NCI-H82 (cell line): ENCODE measurements around the gene GALNT6.

Source experiments
- DNase-seq: peaks from one replicate; lab custom pipeline; 2025; lab: John Stamatoyannopoulos, UW

GALNT6 gene

DNA sequence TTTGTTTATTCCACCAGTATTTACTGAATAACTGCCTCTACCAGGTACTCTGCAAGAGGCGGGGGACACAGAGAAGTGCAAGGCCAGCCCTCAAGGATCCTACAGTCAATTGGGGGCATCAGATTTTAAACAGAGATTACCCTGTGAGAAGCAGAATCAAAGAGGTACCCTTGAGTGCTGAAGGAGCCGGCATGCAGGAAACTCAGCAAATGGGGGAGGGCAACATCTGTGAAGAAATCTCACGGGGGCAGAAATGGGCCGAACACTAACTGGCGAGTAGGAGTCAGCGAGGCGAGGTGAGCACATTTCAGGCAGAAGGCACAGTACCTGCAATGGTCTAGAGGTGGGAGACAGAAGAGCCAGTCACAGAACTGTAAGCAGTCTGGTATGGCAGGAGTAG is 9.0 kb downstream of the GALNT6 start:
- no peak for DNase-seq

DNA sequence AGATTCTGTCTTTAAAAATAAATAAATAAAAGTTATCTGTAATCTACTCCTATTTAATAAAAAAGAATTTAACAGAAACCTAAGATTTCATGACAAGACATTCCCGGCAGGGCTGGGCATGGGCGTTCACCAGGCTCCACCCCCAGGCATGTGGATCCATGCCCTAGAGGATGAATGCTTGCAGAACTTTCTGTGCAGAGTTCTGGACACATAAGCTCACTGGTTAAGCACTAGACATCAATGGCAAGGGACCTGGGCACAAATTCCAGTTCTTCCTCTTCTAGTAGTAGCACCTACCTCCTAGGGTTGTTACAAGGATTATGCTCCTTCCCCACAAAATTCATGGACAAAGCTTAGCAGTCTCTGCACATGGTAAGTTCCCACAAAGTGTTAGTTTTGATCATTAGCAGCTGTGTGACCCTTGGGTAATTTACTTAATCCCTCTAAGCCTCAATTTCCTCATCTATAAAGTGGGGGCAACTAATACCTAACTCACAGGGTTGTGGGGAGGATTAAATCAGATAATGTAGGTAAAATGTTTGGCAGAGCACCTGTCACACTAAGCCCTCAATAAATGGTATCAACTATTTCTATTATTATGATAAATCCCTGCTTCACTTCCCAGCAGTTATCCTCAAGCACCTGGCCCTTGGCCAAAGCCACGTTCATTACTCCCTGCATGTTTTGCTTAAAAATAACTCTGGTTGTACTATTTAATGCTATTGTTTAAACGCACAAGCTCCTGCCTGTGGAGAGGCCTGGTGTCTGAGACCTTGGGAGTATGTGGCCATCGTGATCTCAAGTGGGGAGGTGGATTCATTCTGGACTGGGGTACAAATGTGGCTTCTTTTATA is 9.8 kb downstream of the GALNT6 start:
- DNase-seq = peak; percentile 87

DNA sequence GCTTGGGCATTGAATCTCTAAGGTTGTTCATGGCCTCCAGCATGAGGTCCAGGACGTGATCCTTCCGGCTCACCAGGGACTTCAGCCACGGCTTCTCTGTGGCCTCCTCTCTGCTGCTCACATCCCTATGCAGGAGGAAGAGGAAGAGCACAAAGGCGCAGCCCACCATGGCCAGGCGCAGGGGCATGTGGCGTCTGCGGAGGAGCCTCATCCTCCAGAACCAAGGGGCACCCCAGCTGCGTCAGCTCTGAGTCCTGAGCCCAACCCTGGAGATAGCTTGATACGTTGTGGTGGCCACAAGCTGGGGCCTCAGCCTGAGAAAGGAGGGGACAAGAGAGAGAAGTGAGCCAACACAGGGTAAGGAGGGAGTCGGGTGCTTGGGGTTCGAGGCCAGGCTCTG is 11.6 kb downstream of the GALNT6 start:
- DNase-seq = no peak

DNA sequence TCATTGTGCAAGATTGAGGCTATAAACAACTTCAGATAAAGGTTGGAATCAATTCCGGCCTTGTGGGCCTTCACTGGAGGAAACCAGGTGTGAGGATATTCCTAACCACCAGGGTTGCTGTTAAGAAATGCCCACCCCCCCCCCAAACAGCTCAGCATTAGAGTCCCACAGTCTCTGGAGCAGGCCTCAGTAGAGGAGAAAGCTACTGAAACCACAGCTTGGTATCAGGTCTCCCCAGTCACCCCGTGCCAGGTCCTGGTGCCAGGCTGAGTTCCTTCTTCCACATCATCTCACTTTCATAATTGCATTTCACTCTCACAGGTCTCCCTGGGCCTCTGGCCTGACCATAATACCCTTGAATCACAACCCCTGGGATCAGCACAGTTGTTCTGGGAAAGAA is 12.5 kb downstream of the GALNT6 start:
- no peak for DNase-seq

DNA sequence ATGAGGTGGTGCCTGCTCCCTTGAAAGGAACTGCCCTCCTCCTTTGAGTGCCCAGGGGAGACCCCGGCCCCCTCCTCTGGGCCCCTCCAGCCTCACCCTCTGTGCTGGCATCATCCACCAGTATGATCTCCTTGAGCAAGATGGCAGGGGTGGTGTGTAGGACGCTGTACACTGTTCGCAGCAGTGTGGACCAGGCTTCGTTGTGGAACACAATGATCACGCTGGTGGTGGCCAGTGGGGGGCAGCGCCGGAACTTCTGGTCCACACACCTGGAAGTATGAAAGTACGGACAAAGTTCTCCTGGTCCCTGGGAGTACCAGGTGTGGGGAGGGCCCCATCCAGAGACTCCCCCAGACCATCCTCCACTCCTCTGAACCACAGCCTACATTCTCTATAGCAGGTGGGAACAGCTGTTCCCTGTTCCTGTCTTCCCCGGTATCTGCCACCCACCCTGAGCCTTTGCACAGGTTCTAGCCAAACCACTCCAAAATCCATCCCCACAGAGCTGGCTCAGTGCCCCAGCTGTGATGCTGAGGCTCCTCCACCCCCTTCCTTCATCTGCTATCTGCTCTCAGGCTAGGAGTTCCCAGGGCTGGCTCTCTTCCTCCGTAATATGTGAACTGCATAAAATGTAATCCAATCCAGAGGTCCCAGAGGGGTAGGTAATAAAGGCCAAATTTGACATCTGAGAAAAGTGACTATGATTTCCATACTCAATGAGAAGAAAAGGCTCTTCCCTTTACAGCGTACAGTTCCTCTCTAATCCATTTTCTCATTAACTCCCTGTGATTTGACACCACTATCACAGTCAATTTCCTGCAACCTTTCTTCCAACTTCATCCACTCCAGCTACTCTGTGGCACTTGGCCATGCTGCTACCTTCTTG is 13.9 kb downstream of the GALNT6 start:
- DNase-seq = no peak

DNA sequence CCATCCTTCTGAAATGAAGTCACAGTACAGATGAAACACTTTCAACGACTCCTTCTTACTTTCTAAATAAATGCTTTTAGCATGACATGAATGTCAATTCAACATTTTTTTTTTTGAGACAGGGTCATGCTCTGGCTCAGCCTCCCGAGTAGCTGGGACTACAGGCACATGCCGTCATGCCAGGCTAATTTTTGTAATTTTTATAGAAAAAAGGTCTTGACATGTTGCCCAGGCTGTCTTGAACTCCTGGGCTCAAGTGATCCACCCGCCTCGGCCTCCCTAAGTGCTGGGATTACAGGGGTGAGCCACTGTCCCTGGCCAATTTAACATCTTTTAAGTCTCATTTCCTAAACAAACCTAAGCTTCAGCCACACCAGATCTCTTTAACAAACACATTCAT is 16.4 kb downstream of the GALNT6 start:
- DNase-seq = no peak

DNA sequence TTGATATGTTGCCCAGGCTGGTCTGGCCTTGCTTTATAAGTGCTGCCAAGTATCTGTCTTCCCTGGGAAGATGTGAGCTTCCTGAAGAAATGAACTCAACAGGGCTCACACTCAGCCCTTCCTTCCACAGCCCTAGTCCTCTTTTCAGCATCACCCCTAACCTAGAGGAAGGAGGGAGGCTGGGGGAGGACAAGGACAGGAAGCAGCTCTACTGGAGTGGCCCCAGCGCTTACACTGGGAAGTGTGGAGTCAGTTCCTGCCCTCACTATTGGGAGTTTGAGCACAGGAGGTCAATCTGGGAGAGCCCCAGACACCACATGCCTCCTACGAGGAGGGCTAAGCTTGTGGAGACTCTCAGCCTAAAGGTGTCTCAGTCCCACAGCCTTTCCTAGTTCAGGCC is 16.8 kb downstream of the GALNT6 start:
- DNase-seq = no peak

DNA sequence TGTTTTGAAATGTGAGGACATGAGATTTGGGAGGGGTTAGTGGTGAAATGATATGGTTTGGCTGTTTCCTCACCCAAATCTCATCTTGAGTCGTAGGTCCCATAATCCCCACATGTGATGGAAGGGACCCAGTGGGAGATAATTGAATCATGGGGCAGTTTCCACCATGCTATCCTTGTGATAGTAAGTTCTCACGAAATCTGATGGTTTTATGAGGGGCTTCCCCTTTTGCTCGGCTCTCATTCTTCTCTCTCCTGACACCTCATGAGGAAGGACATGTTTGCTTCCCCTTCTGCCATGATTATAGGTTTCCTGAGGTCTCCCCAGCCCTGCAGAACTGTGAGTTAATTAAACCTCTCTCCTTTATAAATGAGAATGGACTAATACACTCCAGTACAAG is 18.0 kb downstream of the GALNT6 start:
- no peak for DNase-seq

DNA sequence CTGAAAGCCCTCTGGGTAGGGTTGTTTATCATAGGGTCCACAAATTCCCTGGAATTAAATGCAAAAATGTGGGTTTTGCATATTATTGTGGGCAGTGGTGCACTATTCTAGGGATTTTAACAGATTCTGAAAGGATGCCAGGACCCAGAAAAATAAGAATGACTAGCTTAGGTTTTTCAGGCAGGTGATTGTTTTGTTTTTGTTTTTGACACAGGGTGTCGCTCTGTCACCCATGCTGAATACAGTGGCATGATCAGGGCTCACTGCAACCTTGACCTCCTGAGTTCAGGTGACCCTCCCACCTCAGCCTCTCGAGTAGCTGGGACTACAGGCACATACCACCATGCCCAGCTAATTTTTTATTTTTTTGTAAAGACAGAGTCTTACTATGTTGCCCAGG is 19.2 kb downstream of the GALNT6 start:
- no peak for DNase-seq

DNA sequence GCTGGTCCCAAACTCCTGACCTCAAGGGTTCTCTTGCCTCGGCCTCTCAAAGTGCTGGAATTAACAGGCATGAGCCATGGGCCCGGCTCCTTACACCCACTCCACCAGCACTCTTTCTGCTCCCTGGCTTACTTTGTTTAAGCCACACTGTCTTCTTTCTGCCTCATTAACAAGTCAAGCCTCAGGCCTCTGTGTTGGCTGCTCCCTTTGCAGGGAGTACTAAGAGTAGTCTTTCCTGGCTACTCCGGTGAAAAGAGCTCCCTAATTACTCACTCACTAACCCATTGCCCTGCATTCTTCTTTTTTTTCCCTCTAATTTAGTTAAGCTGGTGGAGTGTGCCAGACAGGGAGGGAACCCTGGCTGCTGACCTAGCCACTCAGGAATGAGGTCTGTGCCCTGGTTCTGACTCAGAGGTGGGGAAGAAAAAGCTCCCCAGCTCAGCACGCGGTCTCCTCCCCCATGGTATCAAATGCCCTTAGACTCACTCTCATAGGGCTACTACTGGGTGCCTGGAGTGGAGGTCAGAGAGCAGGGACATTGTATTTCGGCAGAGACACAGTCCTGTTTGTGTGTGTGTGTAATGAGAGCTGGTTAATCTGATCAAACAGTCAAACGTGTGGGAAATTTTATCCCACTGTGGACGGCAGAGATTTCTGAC is 19.8 kb downstream of the GALNT6 start:
- DNase-seq = no peak

DNA sequence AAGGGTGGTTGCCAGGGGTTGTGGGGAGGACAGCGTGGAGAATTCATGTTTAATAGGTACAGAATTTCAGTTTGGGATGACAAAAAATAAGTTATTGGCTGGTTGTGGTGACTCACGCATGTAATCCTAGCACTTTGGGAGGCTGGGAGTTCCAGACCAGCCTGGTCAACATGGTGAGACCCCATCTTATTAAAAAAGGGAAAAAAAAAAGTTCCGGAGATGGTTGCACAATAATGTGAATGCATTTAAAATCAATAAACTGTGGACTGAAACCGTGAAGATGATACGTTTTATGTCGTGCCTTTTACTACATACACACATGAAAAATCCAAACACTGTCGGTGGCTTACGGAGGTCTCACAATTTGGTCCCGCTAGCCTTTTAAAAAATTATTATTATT is 20.5 kb downstream of the GALNT6 start:
- DNase-seq = no peak

DNA sequence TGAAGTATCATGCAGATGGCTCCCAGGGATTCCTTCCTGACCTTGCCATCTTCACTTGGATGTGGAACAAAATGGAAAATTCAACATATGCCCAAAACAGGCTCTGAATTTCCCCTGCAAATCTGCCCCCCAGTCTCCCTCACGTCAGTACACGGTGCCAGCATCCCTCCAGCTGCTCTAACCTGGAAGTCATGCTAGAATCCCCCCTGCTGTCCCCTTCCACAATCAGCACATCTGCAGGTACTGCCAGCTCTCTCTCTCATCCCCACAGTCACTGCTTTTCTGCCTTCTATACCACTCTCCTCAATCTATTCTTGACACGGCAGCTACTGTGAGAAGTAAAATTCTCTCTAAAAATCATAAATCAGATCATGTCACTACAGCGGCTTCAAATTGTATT is 21.6 kb downstream of the GALNT6 start:
- DNase-seq = no peak

DNA sequence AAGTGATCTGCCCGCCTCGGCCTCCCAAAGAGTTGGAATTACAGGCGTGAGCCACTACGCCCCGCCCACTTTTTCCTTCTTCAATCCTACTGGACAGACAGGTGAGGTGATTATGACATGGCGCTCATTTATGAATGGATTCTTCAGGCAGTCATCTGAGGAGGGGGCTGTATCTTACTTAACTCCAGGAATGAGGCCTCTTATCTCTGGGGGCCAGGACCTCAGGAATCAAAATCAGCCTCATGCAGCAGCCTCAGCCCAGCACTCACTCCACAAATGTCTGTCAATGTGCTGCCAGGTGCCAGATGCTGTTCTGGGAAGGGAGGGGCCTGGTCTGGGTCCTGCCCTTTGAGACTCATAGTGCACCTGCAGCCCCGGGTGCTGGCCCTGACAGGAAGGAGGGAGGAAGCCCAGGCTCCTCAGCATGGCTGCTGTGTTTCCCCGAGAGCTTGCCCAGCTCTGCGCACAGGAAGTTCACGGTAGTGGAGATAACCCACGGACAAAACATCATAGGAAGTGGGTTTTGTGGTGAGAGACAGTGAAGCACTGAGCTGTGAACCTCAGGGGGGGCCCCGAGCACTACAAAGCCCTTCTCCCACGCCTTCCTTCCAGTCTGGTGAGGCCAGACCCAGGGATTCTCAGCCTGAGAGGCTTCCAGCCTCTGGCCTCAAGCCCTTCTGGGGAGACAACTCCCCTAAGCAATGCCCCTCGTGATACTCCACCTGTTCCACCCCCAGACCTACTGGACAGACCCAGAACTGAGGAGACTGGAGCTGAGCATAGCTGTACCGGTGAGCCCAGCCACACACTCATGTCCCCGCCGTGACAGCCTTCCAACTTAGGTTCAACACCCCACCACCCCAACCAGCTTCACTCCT is 22.3 kb downstream of the GALNT6 start:
- peak; percentile 46 for DNase-seq

DNA sequence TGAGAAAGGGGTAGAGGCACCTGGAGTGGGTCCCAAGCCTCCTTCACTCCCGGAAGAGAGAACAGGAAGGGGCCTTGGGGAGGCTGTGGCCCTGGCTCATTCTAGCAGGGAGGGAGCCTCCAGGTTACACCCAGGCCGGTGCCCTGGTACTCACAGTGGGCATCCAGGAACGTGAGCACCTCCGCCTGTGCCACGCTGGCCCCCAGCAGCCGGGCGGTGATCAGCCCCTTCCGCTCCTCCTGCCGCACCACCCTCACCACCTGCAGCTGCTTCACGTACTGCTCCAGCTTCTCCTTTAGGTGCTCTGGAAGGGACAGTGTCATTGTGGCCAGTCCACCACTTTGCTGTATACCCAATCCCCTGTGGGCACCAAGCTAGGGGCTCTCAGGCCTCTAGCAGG is 25.9 kb downstream of the GALNT6 start:
- no peak for DNase-seq

DNA sequence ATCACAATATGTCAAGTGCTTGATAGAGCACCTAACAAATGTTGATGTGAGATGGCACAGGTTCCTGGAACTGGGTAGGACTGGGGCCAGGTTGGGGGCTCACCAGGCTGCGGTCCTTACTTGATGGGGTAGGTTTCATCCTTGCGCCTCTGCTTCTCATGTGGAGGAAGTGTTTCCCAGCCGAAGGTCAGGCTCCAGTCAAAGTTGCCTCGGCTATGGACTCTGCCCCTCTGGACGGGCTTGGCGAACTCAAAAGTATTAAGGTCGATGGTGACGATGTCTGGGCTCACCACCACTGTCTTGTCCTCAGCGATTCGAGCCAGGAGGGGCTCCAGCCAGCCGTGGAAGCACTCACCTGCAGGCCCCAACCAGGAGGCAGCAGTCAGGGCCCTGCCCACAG is 27.2 kb downstream of the GALNT6 start:
- no peak for DNase-seq

DNA sequence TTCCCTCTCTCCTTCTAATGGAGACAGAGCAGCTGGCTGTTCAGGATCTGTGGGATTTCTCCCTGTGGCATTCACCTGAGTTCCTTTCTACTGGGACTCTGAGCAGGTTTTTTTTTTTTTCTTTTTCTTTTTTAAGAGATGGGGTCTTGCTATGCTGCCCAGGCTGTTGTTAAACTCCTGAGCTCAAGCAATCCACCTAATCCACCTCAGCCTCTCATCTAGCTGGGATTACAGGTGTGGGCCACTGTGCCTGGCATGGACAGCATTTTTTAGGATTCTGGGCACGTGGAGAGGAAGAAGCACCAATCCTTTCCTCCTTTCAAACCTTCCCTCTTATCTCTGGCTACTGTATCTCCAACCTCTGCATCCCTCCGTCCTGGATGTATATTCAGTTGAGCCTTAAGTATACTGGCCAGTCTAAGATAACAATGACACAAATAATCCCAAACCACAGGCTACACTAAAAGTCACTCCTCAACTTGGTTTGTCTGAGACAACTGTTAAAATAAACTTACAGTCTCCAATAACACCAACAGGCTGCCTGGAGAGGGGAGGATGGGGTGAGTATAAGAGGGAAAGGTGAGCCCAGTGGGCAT is 28.4 kb downstream of the GALNT6 start:
- no peak for DNase-seq

DNA sequence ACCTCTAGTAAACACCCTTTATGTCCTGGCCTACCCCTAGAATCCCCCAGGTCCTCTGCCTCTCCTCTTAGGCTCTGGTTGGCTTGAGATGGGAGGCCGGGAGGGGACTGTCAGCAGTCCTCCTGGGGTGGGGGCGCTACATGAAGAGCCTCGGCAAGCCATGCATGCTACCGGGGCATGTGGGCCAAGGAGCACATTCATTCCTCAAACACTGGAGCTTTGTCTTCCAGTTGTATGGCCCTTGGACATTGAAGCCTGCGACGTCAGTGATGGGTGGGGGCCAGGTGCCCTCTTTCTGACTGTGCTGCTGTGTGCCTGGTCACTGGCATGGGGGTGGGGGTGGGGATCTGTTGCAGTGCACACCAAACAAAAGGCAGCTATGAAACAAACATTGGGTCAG is 28.9 kb downstream of the GALNT6 start:
- DNase-seq = no peak

DNA sequence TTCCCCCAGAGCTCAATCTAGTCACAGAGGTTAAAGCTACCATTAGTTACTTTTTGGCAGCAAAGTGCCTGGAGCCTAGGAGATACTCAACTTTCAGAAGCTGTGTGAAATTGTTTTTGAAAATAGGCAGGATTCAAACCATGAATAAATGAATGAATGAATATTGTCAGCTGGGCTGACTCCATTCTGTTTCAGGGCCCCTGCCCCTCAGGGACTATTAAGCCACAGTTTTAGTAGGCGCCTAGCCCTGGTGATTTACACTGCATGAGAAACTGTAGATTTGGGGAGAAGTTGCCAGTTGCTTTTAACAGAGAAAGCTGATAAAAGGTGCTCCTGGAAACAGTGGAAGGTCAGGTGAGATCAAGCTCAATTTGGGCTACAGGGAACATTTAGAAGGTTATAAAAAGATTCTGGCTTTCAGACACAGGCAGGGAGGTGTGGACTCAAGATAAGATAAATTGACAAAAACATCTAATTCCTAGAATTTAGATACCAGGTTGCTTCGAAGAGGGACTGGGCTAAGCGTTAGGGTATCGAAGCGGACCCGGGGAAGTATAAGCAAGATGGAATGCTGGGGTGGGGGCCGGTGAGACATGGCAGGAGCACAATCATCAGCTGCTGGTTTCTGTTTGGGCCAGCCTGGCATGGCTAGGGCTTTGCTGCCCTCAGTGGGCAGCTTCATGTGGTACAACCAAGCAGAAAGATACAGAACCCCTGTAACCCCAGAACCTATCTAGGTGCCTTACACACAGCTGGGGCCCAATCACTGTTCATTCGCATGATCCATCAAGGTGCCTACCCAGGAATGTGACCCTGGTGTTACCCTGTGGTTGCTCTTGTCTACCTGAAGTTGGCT is 29.8 kb downstream of the GALNT6 start:
- DNase-seq = no peak

DNA sequence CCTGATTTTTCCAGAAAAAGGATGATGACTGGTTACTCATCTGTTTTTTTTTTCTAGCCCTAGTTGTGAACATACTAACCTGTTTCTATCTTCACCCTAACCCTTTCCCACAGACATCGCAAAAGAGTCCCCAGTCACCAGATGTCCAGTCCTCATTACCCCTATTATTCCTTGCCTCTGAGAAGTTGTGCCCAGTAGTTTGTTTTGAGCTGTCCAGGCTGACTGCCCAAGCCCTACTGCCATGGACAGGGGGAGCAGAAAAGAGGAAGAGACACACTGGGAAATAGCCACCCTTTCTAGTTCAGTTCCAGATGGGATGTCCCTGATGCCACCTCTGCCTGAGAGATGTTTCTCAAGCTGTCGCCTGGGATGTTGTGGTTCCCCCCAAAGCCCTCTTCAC is 30.9 kb downstream of the GALNT6 start:
- DNase-seq = no peak

DNA sequence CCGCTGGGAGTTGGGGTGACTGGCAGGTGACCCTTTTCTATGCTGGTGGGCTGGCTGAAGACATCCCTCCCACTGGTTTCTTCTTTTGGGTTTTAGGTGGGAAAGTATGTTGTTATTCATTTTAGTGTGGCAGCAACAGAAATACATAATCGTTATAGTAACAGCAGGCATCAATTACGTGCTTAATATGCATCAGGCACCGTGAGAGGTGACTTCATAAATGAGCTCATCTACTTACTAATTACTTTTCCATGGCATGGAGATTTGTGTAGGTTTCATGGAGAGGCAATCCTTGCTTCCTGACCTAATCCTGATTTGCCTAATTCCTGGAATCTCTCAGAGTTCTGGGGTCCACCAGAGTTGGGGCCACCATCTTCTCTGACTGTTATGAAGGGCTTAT is 31.4 kb downstream of the GALNT6 start:
- no peak for DNase-seq
